Measurements from ENCODE around the gene RPS19.
A peak's percentile ranks its signal among the peaks of the same experiment; 100 is the strongest.

The RPS19 gene

GRCh38 chr19:41879080-41879479 lies 19.0 kb downstream of the RPS19 start:
- DNase-seq (ENCODE audit: low read depth, low spot score): no peak

- no peak for DNase-seq (ENCODE audit: low read depth, low spot score)
These were observed 19.7 kb downstream of the RPS19 start for GRCh38 chr19:41879670-41880328.

- DNase-seq (ENCODE audit: low read depth, low spot score): no peak
These were observed 20.3 kb downstream of the RPS19 start for GRCh38 chr19:41880329-41880708.

- no peak for DNase-seq (ENCODE audit: low read depth, low spot score)
These were observed 22.8 kb downstream of the RPS19 start, which contains the start of gene ARHGEF1 for GRCh38 chr19:41882568-41883462. Gene ARHGEF1 (plus strand): TSS chr19:41883184. CDS start chr19:41888083, 4,899 bp downstream.

- no peak for DNase-seq (ENCODE audit: low read depth, low spot score)
These were observed 23.4 kb downstream of the RPS19 start for GRCh38 chr19:41883463-41883820.

GRCh38 chr19:41883821-41884733 lies 24.0 kb downstream of the RPS19 start:
- peak; percentile 67 for DNase-seq (ENCODE audit: low read depth, low spot score)

- no peak for DNase-seq (ENCODE audit: low read depth, low spot score)
These were observed 27.0 kb downstream of the RPS19 start for GRCh38 chr19:41886761-41887710.

GRCh38 chr19:41887711-41888382 lies 27.8 kb downstream of the RPS19 start:
- DNase-seq (ENCODE audit: low read depth, low spot score): peak; percentile 79

- DNase-seq (ENCODE audit: low read depth, low spot score): no peak
These were observed 28.9 kb downstream of the RPS19 start for GRCh38 chr19:41888926-41889325.

- DNase-seq (ENCODE audit: low read depth, low spot score): no peak
These were observed 29.8 kb downstream of the RPS19 start for GRCh38 chr19:41889896-41890295.

GRCh38 chr19:41890936-41891335 lies 30.9 kb downstream of the RPS19 start:
- DNase-seq (ENCODE audit: low read depth, low spot score): no peak

- no peak for DNase-seq (ENCODE audit: low read depth, low spot score)
These were observed 32.3 kb downstream of the RPS19 start for GRCh38 chr19:41892173-41892902.

GRCh38 chr19:41893899-41894298 lies 33.8 kb downstream of the RPS19 start:
- no peak for DNase-seq (ENCODE audit: low read depth, low spot score)

- no peak for DNase-seq (ENCODE audit: low read depth, low spot score)
These were observed 34.3 kb downstream of the RPS19 start for GRCh38 chr19:41894350-41894749.

- DNase-seq (ENCODE audit: low read depth, low spot score): no peak
These were observed 35.9 kb downstream of the RPS19 start for GRCh38 chr19:41895745-41896580.

- no peak for DNase-seq (ENCODE audit: low read depth, low spot score)
These were observed 36.5 kb downstream of the RPS19 start for GRCh38 chr19:41896581-41896942.

GRCh38 chr19:41897181-41897580 lies 37.1 kb downstream of the RPS19 start:
- DNase-seq (ENCODE audit: low read depth, low spot score): no peak

GRCh38 chr19:41897820-41898219 lies 37.8 kb downstream of the RPS19 start:
- no peak for DNase-seq (ENCODE audit: low read depth, low spot score)

GRCh38 chr19:41898235-41898634 lies 38.2 kb downstream of the RPS19 start:
- no peak for DNase-seq (ENCODE audit: low read depth, low spot score)

Measured in activated naive CD8-positive, alpha-beta T cell treated with anti-CD3 and anti-CD28 coated beads, Interleukin-2, amount 50 U/mL, for 16 hours (primary cell).